Measurements from ENCODE around the gene CHAF1A. TPM values are rescaled to one million over a fixed set of nuclear protein-coding genes. Genes with fewer than 3 reads are reported as not detected.

The CHAF1A gene
- total and polyA plus RNA-seq, 2 of the 8 experiments (the other 6 are each of a cell fraction or from before 2014, with no cell fraction given) = 122 to 147 TPM

- Histone ChIP-seq H2BK5ac (ENCODE audit: low read depth, low read length) (no peak overlapping the region), H3K4me2 (ENCODE audit: insufficient read depth in 1 of 2, low read depth in 2 of 2, low read length in 2 of 2) (no peak overlapping the region), H3K56ac (replicated peaks; ENCODE audit: insufficient read length, low read depth, low read length) (no peak overlapping the region), H2BK120ac (replicated peaks; ENCODE audit: low read depth, low read length) (no peak overlapping the region), H2AFZ (ENCODE audit: low read length) (no peak overlapping the region), H2BK20ac (ENCODE audit: low read length) (no peak overlapping the region), H3K9me3 (ENCODE audit: insufficient read depth in 2 of 2, low read depth in 1 of 2, low read length in 1 of 2) (no peaks in the 10 kb centered on the region), H4K8ac (ENCODE audit: extremely low read depth, insufficient read depth, low read length) (no peak overlapping the region), H3K4me1 (replicated peaks in 1 of 4; ENCODE audit: control insufficient read depth in 3 of 4, insufficient read depth in 4 of 4, low read length in 3 of 4) (peaks cover 0 to 2% (median 0%) of the 10 kb centered on the region in 4 experiments; a peak in 1 of 7 replicates), H4K20me1 (replicated peaks in 1 of 2; ENCODE audit: control insufficient read depth in 1 of 2, insufficient read depth in 2 of 2, low read length in 2 of 2) (peaks cover 0 to 11% of the 10 kb centered on the region in 2 experiments), H2AK5ac (ENCODE audit: low read depth, low read length) (no peak overlapping the region), H4K91ac (replicated peaks; ENCODE audit: insufficient read length, low read length) (no peak overlapping the region), H3K4ac (replicated peaks; ENCODE audit: insufficient read length, low read depth, low read length) (no peak overlapping the region), H3K79me2 (ENCODE audit: control insufficient read depth in 1 of 2, insufficient read depth in 2 of 2, low read length in 2 of 2) (no peaks in the 10 kb centered on the region), H3K36me3 (ENCODE audit: control insufficient read depth in 2 of 4, insufficient read depth in 4 of 4, low read length in 3 of 4) (peaks cover 0 to 20% (median 8%) of the 10 kb centered on the region in 4 experiments; a peak in 5 of 8 replicates), H3K4me3 (ENCODE audit: extremely low read depth in 1 of 4, insufficient read depth in 2 of 4, low read depth in 3 of 4, low read length in 4 of 4) (no peak overlapping the region), H3K27ac (ENCODE audit: low read depth, low read length) (no peak overlapping the region), H3K18ac (ENCODE audit: extremely low read depth, low read length) (no peak overlapping the region), H3K27me3 (replicated peaks in 1 of 4; ENCODE audit: control insufficient read depth in 3 of 4, extremely low read depth in 1 of 4, insufficient read depth in 3 of 4, low read length in 3 of 4) (no peaks in the 10 kb centered on the region), H3K23ac (ENCODE audit: insufficient read length) (no peak overlapping the region), H2BK15ac (ENCODE audit: low read length) (no peak overlapping the region), H4K5ac (ENCODE audit: insufficient read length, low read depth, low read length) (no peak overlapping the region), H3K9ac (replicated peaks in 1 of 4; ENCODE audit: extremely low read depth in 1 of 4, low read depth in 3 of 4, low read length in 3 of 4) (no peak overlapping the region), H3K79me1 (ENCODE audit: low read depth, low read length) (no peaks in the 10 kb centered on the region), H2BK12ac (ENCODE audit: low read depth, low read length) (no peak overlapping the region), H3K23me2 (ENCODE audit: low read depth, low read length) (no peaks in the 10 kb centered on the region), H3K14ac (ENCODE audit: insufficient read length) (no peak overlapping the region)
- DNase-seq (ENCODE audit: low read depth in 1 of 2, low spot score in 2 of 2) (no peak), FAIRE-seq (no peak)
- POLR2A ChIA-PET (ENCODE audit: partially characterized antibody) = interaction anchor here (0.6 to 4.5 kb wide), 7 partner anchors 11 to 102 kb away, joined by 3 to 27 read pairs (median 4); partner anchors contain the start of gene MPND
- CTCF ChIA-PET (ENCODE audit: partially characterized antibody) = interaction anchor here (1.0 to 20.4 kb wide), 7 partner anchors 9 to 214 kb away, joined by 3 to 311 read pairs (median 3); partner anchors contain the start of gene SHD
- 92% methylated on average over 11 of the region's 12 CpGs; no CpG with 5 or more reads in 1 of the 2 experiments for WGBS, 2 experiments (ENCODE audit: extremely low coverage in 1 of 2, insufficient coverage in 1 of 2, insufficient read length in 1 of 2, insufficient replicate concordance in 2 of 2, low coverage in 1 of 2, low lambda C conversion rate in 2 of 2, missing lambda C conversion rate in 1 of 2)
- TF ChIP-seq SRF (IDR thresholded peaks at IDR 0.05; ENCODE audit: low read depth, low read length) = no peak
- TF ChIP-seq SP2 (IDR thresholded peaks at IDR 0.05; ENCODE audit: low read length) = no peak
- TF ChIP-seq GABPA (IDR thresholded peaks at IDR 0.05; ENCODE audit: borderline replicate concordance, insufficient read depth, low read length) = no peak
- TF ChIP-seq TAF7 (optimal IDR thresholded peaks at IDR 0.05; ENCODE audit: borderline replicate concordance, low read depth, low read length) = no peak
- no peak for TF ChIP-seq SAP30 (IDR thresholded peaks at IDR 0.05; ENCODE audit: insufficient read depth, insufficient replicate concordance, low read length)
- TF ChIP-seq CBX8 (IDR thresholded peaks at IDR 0.05; ENCODE audit: borderline replicate concordance, low read depth, low read length) = no peak
- no peak for TF ChIP-seq CREB1 (IDR thresholded peaks at IDR 0.05)
- no peak for TF ChIP-seq HDAC2 (IDR thresholded peaks at IDR 0.05; ENCODE audit: borderline replicate concordance in 1 of 2, low read depth in 2 of 2, low read length in 2 of 2)
- TF ChIP-seq ATF3 (IDR thresholded peaks at IDR 0.05; ENCODE audit: insufficient read depth, low read depth, low read length) = no peak
- TF ChIP-seq CHD2 (IDR thresholded peaks at IDR 0.05; ENCODE audit: low read length) = no peak
- TF ChIP-seq USF2 (IDR thresholded peaks at IDR 0.05; ENCODE audit: low read length) = no peak
Measured at GRCh38 chr19:4354282-4354681, 48.2 kb upstream of the CHAF1A start.
